ENCODE results near the gene CDC25B.

DNA sequence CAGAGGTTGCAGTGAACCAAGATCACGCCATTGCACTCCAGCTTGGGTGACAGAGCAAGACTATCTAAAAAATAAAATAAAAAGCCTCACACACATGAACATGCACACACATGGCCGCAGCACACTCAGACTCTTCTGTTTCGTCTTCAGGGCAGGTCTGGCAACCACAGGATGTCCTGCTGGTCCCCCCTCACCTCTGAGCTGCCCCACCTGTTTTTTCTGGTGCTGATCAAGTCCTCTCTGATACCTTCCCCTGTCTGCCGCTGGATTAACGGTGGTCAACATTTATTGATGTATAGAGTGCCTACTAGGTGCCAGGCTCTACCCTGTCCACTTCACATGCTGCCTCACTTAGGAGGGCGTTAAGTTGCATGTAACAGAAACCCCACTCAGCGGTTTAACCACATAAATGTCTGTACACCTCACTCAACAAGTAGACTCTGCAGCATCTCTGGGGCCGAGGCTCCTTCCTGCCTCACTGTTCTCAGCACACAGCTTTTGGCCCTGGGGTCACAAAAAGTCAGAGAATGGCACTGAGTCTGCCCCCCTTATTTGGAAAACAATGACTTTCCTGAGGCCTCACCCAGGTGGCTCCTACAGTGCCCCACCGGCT, 19.7 kb downstream of the CDC25B start:
- TF ChIP-seq, protein P1, sequence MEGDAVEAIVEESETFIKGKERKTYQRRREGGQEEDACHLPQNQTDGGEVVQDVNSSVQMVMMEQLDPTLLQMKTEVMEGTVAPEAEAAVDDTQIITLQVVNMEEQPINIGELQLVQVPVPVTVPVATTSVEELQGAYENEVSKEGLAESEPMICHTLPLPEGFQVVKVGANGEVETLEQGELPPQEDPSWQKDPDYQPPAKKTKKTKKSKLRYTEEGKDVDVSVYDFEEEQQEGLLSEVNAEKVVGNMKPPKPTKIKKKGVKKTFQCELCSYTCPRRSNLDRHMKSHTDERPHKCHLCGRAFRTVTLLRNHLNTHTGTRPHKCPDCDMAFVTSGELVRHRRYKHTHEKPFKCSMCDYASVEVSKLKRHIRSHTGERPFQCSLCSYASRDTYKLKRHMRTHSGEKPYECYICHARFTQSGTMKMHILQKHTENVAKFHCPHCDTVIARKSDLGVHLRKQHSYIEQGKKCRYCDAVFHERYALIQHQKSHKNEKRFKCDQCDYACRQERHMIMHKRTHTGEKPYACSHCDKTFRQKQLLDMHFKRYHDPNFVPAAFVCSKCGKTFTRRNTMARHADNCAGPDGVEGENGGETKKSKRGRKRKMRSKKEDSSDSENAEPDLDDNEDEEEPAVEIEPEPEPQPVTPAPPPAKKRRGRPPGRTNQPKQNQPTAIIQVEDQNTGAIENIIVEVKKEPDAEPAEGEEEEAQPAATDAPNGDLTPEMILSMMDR (IDR thresholded peaks at IDR 0.05) = no peak
- no peak for TF ChIP-seq POLR2AphosphoS5 (IDR thresholded peaks at IDR 0.05)
- TF ChIP-seq EP300 (IDR thresholded peaks at IDR 0.05) = no peak
- no peak for TF ChIP-seq POLR2A (IDR thresholded peaks at IDR 0.05)

Measured in gastroesophageal sphincter (tissue), 3 donors.